C4-2B (cell line): ENCODE data around the gene PAK2.

Experiments
- ZFX ChIP-seq: fragments of 450-650 bp; IDR thresholded peaks from 2 replicates; pipeline ENCODE4 v1.6.1; 2017
- TF ChIP-seq, protein P1 (sequence below): fragments of 450-650 bp; conservative IDR thresholded peaks from 2 replicates; pipeline ENCODE4 v1.5.1; 2017; ENCODE audit warnings: mild to moderate bottlenecking

DNA sequence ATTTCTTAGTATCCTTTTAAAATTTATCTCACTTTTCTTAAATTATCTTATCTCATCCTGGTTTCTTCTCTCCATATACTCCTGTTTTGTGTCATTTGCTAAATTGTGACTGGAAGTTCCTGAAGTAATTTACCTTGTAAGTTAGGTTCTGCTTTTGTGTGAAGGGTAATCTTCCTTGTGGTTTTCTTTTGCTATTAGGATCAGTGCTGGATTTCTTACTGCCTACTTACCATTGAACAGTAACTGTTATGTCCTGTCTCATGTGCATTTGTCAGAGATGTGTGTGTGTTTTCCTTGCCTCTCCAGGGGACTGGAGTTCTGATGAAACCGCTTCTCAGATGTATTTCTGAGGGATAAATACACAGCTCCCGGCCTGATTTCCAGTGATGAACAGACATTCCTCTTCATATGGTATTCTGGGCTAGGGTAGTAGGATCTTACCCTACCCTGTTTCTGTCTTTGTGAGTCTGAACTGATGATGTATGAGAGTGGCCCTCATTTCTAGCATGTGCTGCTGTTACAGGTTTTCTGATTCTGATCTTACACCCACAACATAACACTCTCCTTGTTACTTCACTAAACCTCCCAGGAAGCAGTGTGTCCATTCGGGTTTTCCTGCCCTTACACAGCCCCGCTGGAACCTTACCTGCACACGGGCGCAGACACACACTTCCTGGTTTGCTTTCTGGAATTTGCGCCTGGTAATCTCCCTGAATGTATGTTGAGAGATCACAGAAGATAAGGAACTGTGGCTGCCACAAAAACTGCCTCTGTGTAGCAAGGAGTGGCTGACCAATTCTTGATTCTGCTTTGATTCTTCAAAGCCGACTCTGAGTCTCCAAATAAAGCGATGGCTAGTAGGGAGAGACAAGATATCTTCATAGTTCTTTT is 14.7 kb downstream of the PAK2 start:
- TF ChIP-seq, protein P1, sequence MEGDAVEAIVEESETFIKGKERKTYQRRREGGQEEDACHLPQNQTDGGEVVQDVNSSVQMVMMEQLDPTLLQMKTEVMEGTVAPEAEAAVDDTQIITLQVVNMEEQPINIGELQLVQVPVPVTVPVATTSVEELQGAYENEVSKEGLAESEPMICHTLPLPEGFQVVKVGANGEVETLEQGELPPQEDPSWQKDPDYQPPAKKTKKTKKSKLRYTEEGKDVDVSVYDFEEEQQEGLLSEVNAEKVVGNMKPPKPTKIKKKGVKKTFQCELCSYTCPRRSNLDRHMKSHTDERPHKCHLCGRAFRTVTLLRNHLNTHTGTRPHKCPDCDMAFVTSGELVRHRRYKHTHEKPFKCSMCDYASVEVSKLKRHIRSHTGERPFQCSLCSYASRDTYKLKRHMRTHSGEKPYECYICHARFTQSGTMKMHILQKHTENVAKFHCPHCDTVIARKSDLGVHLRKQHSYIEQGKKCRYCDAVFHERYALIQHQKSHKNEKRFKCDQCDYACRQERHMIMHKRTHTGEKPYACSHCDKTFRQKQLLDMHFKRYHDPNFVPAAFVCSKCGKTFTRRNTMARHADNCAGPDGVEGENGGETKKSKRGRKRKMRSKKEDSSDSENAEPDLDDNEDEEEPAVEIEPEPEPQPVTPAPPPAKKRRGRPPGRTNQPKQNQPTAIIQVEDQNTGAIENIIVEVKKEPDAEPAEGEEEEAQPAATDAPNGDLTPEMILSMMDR = no peak
- no peak for TF ChIP-seq ZFX
